Neural crest cell (in vitro differentiated cells): ENCODE results near the gene TMEM106B. TPM values are rescaled to one million over a fixed set of nuclear protein-coding genes. Genes with fewer than 3 reads are reported as not detected.

Experiments
- DNase-seq: peaks from one replicate; pipeline ENCODE4 v3.0.0; 2021; ENCODE audit warnings: low read depth, mixed read lengths, low spot score
- H3K27ac Mint-ChIP-seq: one replicate; pipeline ENCODE4 v1.8.0; 2021; ENCODE audit warnings: mild to moderate bottlenecking, mixed read lengths; ENCODE audit not compliant: unreplicated experiment
- H3K27me3 Mint-ChIP-seq: 2 replicates; pipeline ENCODE4 v1.8.0; 2021; ENCODE audit warnings: low read depth, mild to moderate bottlenecking, mixed read lengths
- H3K36me3 Mint-ChIP-seq: 2 replicates; pipeline ENCODE4 v1.8.0; 2021; ENCODE audit warnings: low read depth, mild to moderate bottlenecking, mixed read lengths
- H3K4me1 Mint-ChIP-seq: 2 replicates; pipeline ENCODE4 v1.8.0; 2021; ENCODE audit warnings: mixed read lengths
- H3K4me3 Mint-ChIP-seq: one replicate; pipeline ENCODE4 v1.8.0; 2021; ENCODE audit warnings: mild to moderate bottlenecking, mixed read lengths
- H3K9me3 Mint-ChIP-seq: 2 replicates; pipeline ENCODE4 v1.8.0; 2021; ENCODE audit warnings: mixed read lengths
- total RNA-seq: library from RNA; stranded (reverse); gene quantifications from 2 replicates; pipeline ENCODE4 v1.2.1, GENCODE V29; 2021
- TF ChIP-seq, protein P1 (sequence below): fragments of 200-600 bp; sonication (generic); conservative IDR thresholded peaks from 2 replicates; pipeline ENCODE4 v1.5.0; 2021; ENCODE audit warnings: antibody characterized with exemption, mild to moderate bottlenecking

The TMEM106B gene
- total RNA-seq, 1 donor from 2014 or later: 31.8 TPM

DNA sequence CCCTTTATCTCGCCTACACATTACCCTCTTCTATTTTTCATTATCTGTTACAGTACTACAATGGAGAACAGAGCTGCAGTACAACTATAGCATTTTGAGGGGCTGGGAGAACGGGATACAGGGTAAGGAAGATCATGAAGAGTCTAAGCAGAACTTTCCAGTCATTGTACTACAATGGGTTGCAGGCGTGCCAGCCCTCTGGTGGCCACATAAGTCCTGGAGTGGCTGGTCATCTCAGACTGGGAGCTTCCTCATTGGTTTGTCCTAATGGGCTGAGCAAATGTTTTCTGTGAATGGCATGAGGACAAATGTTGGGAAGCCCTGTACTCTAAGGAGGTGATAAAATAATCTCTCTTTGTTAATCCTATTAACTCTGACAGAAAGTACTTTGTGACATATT is 33.0 kb downstream of the TMEM106B start:
- no peak for DNase-seq
- H3K36me3 Mint-ChIP-seq: peaks cover 1% of the 10 kb centered on the region
- no peaks in the 10 kb centered on the region for H3K4me1 Mint-ChIP-seq

DNA sequence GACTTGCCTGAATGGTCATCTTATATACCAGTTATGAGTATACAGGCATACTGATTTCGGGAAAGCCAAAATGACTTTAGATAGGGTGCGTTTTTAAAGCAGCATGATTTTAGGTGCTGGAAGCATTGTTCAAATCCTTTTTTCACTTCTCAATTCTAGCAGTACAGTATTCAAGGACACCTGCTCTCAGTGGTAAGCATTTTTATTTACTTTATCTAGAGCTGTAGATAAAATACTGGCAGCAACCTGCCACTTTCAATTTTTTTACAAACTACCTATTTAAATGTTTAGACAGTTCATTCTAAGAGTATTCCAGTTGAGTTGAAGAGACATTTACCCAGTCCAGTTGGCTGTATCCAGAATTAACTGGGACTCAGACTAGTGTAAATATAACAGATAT is 33.6 kb downstream of the TMEM106B start:
- H3K9me3 Mint-ChIP-seq: no peaks in the 10 kb centered on the region
- no peak for DNase-seq
- H3K4me3 Mint-ChIP-seq: no peak overlapping the region
- H3K36me3 Mint-ChIP-seq: no peaks in the 10 kb centered on the region
- no peaks in the 10 kb centered on the region for H3K27me3 Mint-ChIP-seq
- no peaks in the 10 kb centered on the region for H3K4me1 Mint-ChIP-seq
- TF ChIP-seq, protein P1, sequence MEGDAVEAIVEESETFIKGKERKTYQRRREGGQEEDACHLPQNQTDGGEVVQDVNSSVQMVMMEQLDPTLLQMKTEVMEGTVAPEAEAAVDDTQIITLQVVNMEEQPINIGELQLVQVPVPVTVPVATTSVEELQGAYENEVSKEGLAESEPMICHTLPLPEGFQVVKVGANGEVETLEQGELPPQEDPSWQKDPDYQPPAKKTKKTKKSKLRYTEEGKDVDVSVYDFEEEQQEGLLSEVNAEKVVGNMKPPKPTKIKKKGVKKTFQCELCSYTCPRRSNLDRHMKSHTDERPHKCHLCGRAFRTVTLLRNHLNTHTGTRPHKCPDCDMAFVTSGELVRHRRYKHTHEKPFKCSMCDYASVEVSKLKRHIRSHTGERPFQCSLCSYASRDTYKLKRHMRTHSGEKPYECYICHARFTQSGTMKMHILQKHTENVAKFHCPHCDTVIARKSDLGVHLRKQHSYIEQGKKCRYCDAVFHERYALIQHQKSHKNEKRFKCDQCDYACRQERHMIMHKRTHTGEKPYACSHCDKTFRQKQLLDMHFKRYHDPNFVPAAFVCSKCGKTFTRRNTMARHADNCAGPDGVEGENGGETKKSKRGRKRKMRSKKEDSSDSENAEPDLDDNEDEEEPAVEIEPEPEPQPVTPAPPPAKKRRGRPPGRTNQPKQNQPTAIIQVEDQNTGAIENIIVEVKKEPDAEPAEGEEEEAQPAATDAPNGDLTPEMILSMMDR: no peak
- H3K27ac Mint-ChIP-seq: no peak overlapping the region

More for the DNA sequence above, 33.0 kb downstream of the TMEM106B start:
- Mint-ChIP-seq H3K27ac (no peak overlapping the region), H3K4me3 (no peak overlapping the region), H3K9me3 (peaks cover 1% of the 10 kb centered on the region), H3K27me3 (no peaks in the 10 kb centered on the region)
- TF ChIP-seq, protein P1: peak; percentile 54

DNA sequence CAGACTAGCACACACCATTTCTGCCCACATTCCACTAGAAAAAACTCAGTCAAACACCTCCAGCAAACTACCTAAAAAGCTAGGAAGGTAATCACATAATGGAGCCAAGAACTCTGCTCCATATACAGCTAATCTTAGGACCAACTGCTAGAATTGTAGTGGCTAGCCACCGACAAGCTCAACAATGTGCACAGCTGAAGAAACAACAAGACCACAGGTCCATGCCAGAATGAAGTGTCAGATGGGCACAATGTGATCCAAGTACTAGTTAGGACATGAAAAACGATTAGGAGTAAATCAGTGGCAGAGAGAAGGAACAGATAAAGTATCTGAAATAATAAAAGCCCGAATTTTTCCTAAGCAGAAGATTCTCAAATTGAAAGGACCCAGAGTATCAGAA is 38.6 kb downstream of the TMEM106B start:
- Mint-ChIP-seq H3K9me3 (peaks cover 15% of the 10 kb centered on the region), H3K4me1 (no peaks in the 10 kb centered on the region), H3K27me3 (no peaks in the 10 kb centered on the region), H3K27ac (no peak overlapping the region), H3K36me3 (peaks cover 2% of the 10 kb centered on the region), H3K4me3 (no peak overlapping the region)
- TF ChIP-seq, protein P1: no peak
- DNase-seq: no peak

DNA sequence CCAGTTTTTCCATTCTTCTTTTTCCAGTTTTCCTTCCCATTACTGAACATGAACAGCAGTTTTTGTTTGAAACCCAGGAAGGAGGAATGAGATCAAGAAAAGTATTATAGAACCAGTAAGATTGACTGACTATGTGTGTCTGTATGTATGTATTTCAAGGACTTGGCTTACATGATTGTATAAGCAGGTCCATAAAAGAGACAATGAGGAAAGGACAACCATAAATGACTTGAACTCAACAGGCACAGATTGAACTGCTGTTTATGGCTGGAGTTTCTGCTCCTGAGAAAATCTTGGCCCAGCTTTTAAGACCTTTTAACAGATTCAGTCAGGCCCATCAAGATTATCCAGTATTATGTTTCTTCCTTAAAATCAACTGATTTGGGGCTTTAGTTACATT is 39.1 kb downstream of the TMEM106B start:
- TF ChIP-seq, protein P1: no peak
- Mint-ChIP-seq H3K4me1 (no peaks in the 10 kb centered on the region), H3K36me3 (peaks cover 2% of the 10 kb centered on the region), H3K27me3 (no peaks in the 10 kb centered on the region), H3K4me3 (no peak overlapping the region), H3K9me3 (peaks cover 15% of the 10 kb centered on the region), H3K27ac (no peak overlapping the region)
- no peak for DNase-seq

DNA sequence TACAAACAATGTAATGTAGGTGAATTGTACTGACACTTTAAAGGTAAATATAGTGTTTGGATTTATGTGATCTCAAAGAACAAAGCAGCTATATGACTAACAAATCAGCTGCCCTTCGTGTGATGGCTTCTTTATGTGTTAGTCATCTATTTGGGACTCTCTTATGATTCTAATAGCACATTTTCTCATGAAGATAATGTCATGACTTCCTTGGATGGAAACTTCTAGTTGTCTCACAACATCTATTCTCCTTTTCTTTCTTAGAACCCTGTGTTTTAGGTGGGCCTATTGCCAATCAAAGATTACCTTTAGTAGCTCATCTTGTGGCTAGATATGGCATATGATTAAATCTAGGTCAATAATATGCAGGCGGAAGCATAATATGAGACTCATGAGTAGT is 45.0 kb downstream of the TMEM106B start:
- H3K36me3 Mint-ChIP-seq: peaks cover 2% of the 10 kb centered on the region
- H3K27me3 Mint-ChIP-seq: no peaks in the 10 kb centered on the region
- no peak overlapping the region for H3K27ac Mint-ChIP-seq
- TF ChIP-seq, protein P1: no peak
- DNase-seq: no peak
- H3K4me3 Mint-ChIP-seq: no peak overlapping the region
- H3K9me3 Mint-ChIP-seq: peaks cover 15% of the 10 kb centered on the region
- H3K4me1 Mint-ChIP-seq: no peaks in the 10 kb centered on the region

DNA sequence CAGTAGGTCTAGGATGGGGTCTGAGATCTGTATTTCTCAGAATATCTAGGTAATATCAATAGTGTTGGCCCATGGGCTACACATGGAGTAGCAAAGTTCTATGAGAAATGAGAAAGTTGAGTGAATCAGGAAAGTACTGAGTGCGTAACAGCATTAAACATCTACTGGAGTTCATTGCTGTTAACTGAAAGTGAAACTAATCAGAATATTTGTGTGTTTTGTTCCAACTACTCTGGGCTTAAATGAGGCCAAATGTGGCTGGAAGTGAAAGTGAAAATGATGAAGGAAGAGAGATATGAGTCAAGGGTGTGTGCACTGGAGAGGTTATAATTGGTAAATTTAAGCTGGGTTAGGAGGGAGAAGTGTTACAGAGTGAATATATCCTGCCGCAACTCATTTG is 46.5 kb downstream of the TMEM106B start:
- Mint-ChIP-seq H3K9me3 (peaks cover 7% of the 10 kb centered on the region), H3K4me3 (no peak overlapping the region), H3K36me3 (no peaks in the 10 kb centered on the region), H3K4me1 (no peaks in the 10 kb centered on the region), H3K27me3 (no peaks in the 10 kb centered on the region), H3K27ac (no peak overlapping the region)
- TF ChIP-seq, protein P1: no peak
- DNase-seq: no peak
